NCI-H2196 treated with DMSO at 0.1 percent for 48 hours (cell line): Measurements from ENCODE around the gene POLR1F.

ENCODE experiments used
- DNase-seq: peaks from one replicate; lab custom pipeline; 2025; ENCODE audit not compliant: unreplicated experiment; lab: John Stamatoyannopoulos, UW

Gene POLR1F

GRCh38 chr7:19677180-19677579, 31.7 kb downstream of the POLR1F start:
- no peak for DNase-seq

- DNase-seq = no peak
Measured at GRCh38 chr7:19675816-19676215, 33.0 kb downstream of the POLR1F start.

- DNase-seq = no peak
Measured at GRCh38 chr7:19674266-19674960, 34.4 kb downstream of the POLR1F start.

GRCh38 chr7:19670806-19671205, 38.0 kb downstream of the POLR1F start:
- no peak for DNase-seq

- peak; percentile 29 for DNase-seq
Measured at GRCh38 chr7:19665399-19666008, 43.3 kb downstream of the POLR1F start.

GRCh38 chr7:19663816-19664462, 44.9 kb downstream of the POLR1F start:
- no peak for DNase-seq

- no peak for DNase-seq
Measured at GRCh38 chr7:19648791-19649190, 60.0 kb downstream of the POLR1F start.
